ENCODE measurements around the gene C1GALT1. TPM values are rescaled to one million over a fixed set of nuclear protein-coding genes. Genes with fewer than 3 reads are reported as not detected.
A peak's percentile ranks its signal among the peaks of the same experiment; 100 is the strongest.

The C1GALT1 gene
- total and polyA plus RNA-seq, 2 donors: 12.7 to 28.9 TPM

DNA sequence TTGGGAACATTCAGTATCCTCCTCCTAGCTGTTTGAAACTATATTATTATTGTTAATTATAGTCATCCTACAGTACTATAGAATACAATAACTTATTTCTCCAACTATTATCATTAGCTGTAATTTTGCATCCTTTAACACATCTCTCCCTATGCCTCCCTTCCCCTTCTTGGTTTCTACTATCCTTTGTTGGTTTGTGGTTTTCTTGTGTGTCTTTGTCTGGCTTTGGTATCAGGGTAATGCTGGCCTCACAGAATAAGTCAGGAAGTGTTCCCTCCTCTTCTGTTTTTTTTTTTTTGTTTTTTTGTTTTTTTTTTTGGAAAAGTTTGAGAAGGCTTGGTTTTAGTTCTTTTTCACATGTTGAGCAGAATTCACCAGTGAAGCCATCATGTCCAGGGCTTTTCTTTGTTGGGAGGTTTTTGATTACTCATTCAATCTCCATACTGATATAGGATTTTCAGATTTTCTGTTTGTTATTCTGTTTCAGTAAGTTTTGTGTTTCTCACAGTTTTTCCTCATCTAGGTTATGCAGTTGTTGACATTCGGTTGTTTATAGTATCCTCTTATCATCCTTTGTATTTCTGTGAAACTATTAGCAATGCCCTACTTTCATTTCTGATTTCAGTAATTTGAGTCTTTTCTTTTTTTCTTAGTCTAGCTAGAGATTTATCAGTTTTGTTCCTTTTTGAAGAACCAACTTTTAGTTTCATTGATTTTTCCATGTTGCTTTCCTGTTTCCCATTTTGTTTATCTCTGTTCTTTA lies 21.6 kb downstream of the C1GALT1 start:
- Histone ChIP-seq H3K9me3 (ENCODE audit: control insufficient read depth in 2 of 2, insufficient read depth in 1 of 2, low read length in 1 of 2) (no peaks in the 10 kb centered on the region), H3K27me3 (ENCODE audit: control insufficient read depth in 2 of 2, insufficient read depth in 1 of 2, low read length in 1 of 2) (no peaks in the 10 kb centered on the region), H3K27ac (ENCODE audit: low read depth in 1 of 2, low read length in 1 of 2) (no peak overlapping the region), H3K4me1 (ENCODE audit: control insufficient read depth in 2 of 2, insufficient read depth in 2 of 2, low read length in 2 of 2) (peaks cover 0 to 10% of the 10 kb centered on the region in 2 donors), H3K4me3 (ENCODE audit: low read length in 2 of 2) (no peak overlapping the region), H3K36me3 (ENCODE audit: control insufficient read depth in 2 of 2, insufficient read depth in 2 of 2, low read length in 1 of 2) (no peaks in the 10 kb centered on the region)
- peak in 1 of 9 donors; percentile 35 for DNase-seq (ENCODE audit: low read depth in 6 of 9, low spot score in 9 of 9)
- WGBS: 88% methylated on average over 1 of the region's 1 CpG

- Histone ChIP-seq H3K9me3 (ENCODE audit: control insufficient read depth in 2 of 2, insufficient read depth in 1 of 2, low read length in 1 of 2) (no peaks in the 10 kb centered on the region), H3K27me3 (ENCODE audit: control insufficient read depth in 2 of 2, insufficient read depth in 1 of 2, low read length in 1 of 2) (no peaks in the 10 kb centered on the region), H3K4me3 (ENCODE audit: low read length in 2 of 2) (no peak overlapping the region), H3K36me3 (ENCODE audit: control insufficient read depth in 2 of 2, insufficient read depth in 2 of 2, low read length in 1 of 2) (peaks cover 0 to 4% of the 10 kb centered on the region in 2 donors), H3K4me1 (ENCODE audit: control insufficient read depth in 2 of 2, insufficient read depth in 2 of 2, low read length in 2 of 2) (no peaks in the 10 kb centered on the region), H3K27ac (ENCODE audit: low read depth in 1 of 2, low read length in 1 of 2) (no peak overlapping the region)
- WGBS: 96% methylated on average over 4 of the region's 4 CpGs
- no peak for DNase-seq (ENCODE audit: low read depth in 6 of 9, low spot score in 9 of 9)
Measured at GRCh38 chr7:7207876-7208275, 25.5 kb downstream of the C1GALT1 start.

GRCh38 chr7:7208520-7208919 lies 26.2 kb downstream of the C1GALT1 start:
- no peak overlapping the region for H3K4me3 ChIP-seq (ENCODE audit: low read length in 2 of 2)
- no peaks in the 10 kb centered on the region for H3K27me3 ChIP-seq (ENCODE audit: control insufficient read depth in 2 of 2, insufficient read depth in 1 of 2, low read length in 1 of 2)
- 97% methylated on average over 4 of the region's 4 CpGs for WGBS
- H3K4me1 ChIP-seq (ENCODE audit: control insufficient read depth in 2 of 2, insufficient read depth in 2 of 2, low read length in 2 of 2): no peaks in the 10 kb centered on the region
- no peaks in the 10 kb centered on the region for H3K9me3 ChIP-seq (ENCODE audit: control insufficient read depth in 2 of 2, insufficient read depth in 1 of 2, low read length in 1 of 2)
- no peak overlapping the region for H3K27ac ChIP-seq (ENCODE audit: low read depth in 1 of 2, low read length in 1 of 2)
- DNase-seq (ENCODE audit: low read depth in 6 of 9, low spot score in 9 of 9): no peak
- H3K36me3 ChIP-seq (ENCODE audit: control insufficient read depth in 2 of 2, insufficient read depth in 2 of 2, low read length in 1 of 2): peaks cover 0 to 4% of the 10 kb centered on the region in 2 donors

- WGBS: 98% methylated on average over 10 of the region's 10 CpGs
- H3K27me3 ChIP-seq (ENCODE audit: control insufficient read depth in 2 of 2, insufficient read depth in 1 of 2, low read length in 1 of 2): no peaks in the 10 kb centered on the region
- H3K4me3 ChIP-seq (ENCODE audit: low read length in 2 of 2): no peak overlapping the region
- H3K36me3 ChIP-seq (ENCODE audit: control insufficient read depth in 2 of 2, insufficient read depth in 2 of 2, low read length in 1 of 2): peaks cover 0 to 5% of the 10 kb centered on the region in 2 donors
- no peak overlapping the region for H3K27ac ChIP-seq (ENCODE audit: low read depth in 1 of 2, low read length in 1 of 2)
- no peak for DNase-seq (ENCODE audit: low read depth in 6 of 9, low spot score in 9 of 9)
- H3K4me1 ChIP-seq (ENCODE audit: control insufficient read depth in 2 of 2, insufficient read depth in 2 of 2, low read length in 2 of 2): no peaks in the 10 kb centered on the region
- no peaks in the 10 kb centered on the region for H3K9me3 ChIP-seq (ENCODE audit: control insufficient read depth in 2 of 2, insufficient read depth in 1 of 2, low read length in 1 of 2)
Measured at GRCh38 chr7:7209412-7210050, 27.2 kb downstream of the C1GALT1 start.

GRCh38 chr7:7210475-7211237 lies 28.3 kb downstream of the C1GALT1 start:
- Histone ChIP-seq H3K4me3 (ENCODE audit: low read length in 2 of 2) (no peak overlapping the region), H3K27ac (ENCODE audit: low read depth in 1 of 2, low read length in 1 of 2) (no peak overlapping the region), H3K27me3 (ENCODE audit: control insufficient read depth in 2 of 2, insufficient read depth in 1 of 2, low read length in 1 of 2) (no peaks in the 10 kb centered on the region), H3K9me3 (ENCODE audit: control insufficient read depth in 2 of 2, insufficient read depth in 1 of 2, low read length in 1 of 2) (no peaks in the 10 kb centered on the region), H3K36me3 (ENCODE audit: control insufficient read depth in 2 of 2, insufficient read depth in 2 of 2, low read length in 1 of 2) (peaks cover 3 to 10% of the 10 kb centered on the region in 2 donors), H3K4me1 (ENCODE audit: control insufficient read depth in 2 of 2, insufficient read depth in 2 of 2, low read length in 2 of 2) (no peaks in the 10 kb centered on the region)
- no peak for DNase-seq (ENCODE audit: low read depth in 6 of 9, low spot score in 9 of 9)
- WGBS: 96% methylated on average over 12 of the region's 12 CpGs

GRCh38 chr7:7212612-7213011 lies 30.3 kb downstream of the C1GALT1 start:
- 97% methylated on average over 2 of the region's 2 CpGs for WGBS
- H3K4me1 ChIP-seq (ENCODE audit: control insufficient read depth in 2 of 2, insufficient read depth in 2 of 2, low read length in 2 of 2): no peaks in the 10 kb centered on the region
- peaks cover 17 to 18% of the 10 kb centered on the region in 2 donors for H3K36me3 ChIP-seq (ENCODE audit: control insufficient read depth in 2 of 2, insufficient read depth in 2 of 2, low read length in 1 of 2)
- H3K4me3 ChIP-seq (ENCODE audit: low read length in 2 of 2): no peak overlapping the region
- no peak for DNase-seq (ENCODE audit: low read depth in 6 of 9, low spot score in 9 of 9)
- H3K9me3 ChIP-seq (ENCODE audit: control insufficient read depth in 2 of 2, insufficient read depth in 1 of 2, low read length in 1 of 2): no peaks in the 10 kb centered on the region
- H3K27ac ChIP-seq (ENCODE audit: low read depth in 1 of 2, low read length in 1 of 2): no peak overlapping the region
- no peaks in the 10 kb centered on the region for H3K27me3 ChIP-seq (ENCODE audit: control insufficient read depth in 2 of 2, insufficient read depth in 1 of 2, low read length in 1 of 2)

DNA sequence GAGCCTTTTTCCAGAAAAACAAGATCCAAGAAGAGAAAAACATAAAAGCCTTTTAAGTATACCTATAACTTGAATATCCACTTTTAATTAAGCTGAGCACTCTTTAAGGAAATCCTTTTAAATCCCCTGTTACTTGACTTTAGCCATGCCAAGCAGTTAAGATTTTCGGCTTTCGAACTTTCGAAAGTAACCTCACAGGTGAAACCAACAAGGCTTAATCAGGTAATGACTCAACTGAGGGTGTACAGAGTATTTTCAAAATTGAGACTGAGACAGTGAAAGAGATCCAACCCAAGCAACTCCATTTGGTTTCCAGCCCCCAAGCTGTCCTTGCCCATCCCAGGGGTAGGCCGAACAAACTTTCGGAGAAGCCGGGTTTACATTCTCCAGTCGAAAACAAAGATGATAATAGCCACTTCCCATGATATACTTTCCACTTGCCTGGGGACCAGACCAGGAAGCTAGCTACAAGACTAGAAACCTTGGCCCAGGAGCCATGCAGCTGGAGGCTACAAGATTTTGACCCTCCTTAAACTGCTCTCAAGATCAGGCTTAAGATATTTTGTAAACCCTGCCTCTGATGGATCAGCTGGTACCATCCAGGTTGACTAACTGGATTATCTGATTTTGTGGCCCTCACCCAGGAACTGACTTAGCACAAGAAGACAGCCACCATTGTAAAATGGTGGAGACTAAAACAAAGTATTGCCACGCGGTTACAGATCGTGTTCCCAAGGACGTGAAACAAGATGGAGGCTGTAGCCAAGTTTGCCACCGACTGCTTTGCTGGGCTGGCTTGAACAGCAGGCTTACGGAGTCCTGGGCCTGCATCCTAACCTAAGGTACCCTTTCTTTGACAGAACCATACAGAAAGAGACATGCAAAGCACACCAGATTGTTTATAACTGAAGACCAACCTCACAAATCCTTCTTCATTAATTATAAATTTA lies 32.3 kb downstream of the C1GALT1 start:
- H3K27ac ChIP-seq (ENCODE audit: low read depth in 1 of 2, low read length in 1 of 2): no peak overlapping the region
- no peaks in the 10 kb centered on the region for H3K9me3 ChIP-seq (ENCODE audit: control insufficient read depth in 2 of 2, insufficient read depth in 1 of 2, low read length in 1 of 2)
- no peaks in the 10 kb centered on the region for H3K4me1 ChIP-seq (ENCODE audit: control insufficient read depth in 2 of 2, insufficient read depth in 2 of 2, low read length in 2 of 2)
- WGBS: 98% methylated on average over 13 of the region's 13 CpGs
- H3K4me3 ChIP-seq (ENCODE audit: low read length in 2 of 2): no peak overlapping the region
- no peaks in the 10 kb centered on the region for H3K27me3 ChIP-seq (ENCODE audit: control insufficient read depth in 2 of 2, insufficient read depth in 1 of 2, low read length in 1 of 2)
- peaks cover 18 to 23% of the 10 kb centered on the region in 2 donors for H3K36me3 ChIP-seq (ENCODE audit: control insufficient read depth in 2 of 2, insufficient read depth in 2 of 2, low read length in 1 of 2)
- no peak for DNase-seq (ENCODE audit: low read depth in 6 of 9, low spot score in 9 of 9)

- Histone ChIP-seq H3K4me3 (ENCODE audit: low read length in 2 of 2) (no peak overlapping the region), H3K27me3 (ENCODE audit: control insufficient read depth in 2 of 2, insufficient read depth in 1 of 2, low read length in 1 of 2) (no peaks in the 10 kb centered on the region), H3K36me3 (ENCODE audit: control insufficient read depth in 2 of 2, insufficient read depth in 2 of 2, low read length in 1 of 2) (peaks cover 13 to 23% of the 10 kb centered on the region in 2 donors), H3K9me3 (ENCODE audit: control insufficient read depth in 2 of 2, insufficient read depth in 1 of 2, low read length in 1 of 2) (no peaks in the 10 kb centered on the region), H3K4me1 (ENCODE audit: control insufficient read depth in 2 of 2, insufficient read depth in 2 of 2, low read length in 2 of 2) (no peaks in the 10 kb centered on the region), H3K27ac (ENCODE audit: low read depth in 1 of 2, low read length in 1 of 2) (peak overlapping the region in 1 of 2 donors; percentile 18)
- DNase-seq (ENCODE audit: low read depth in 6 of 9, low spot score in 9 of 9): no peak
- WGBS: 98% methylated on average over 6 of the region's 6 CpGs
Measured at GRCh38 chr7:7216279-7216678, 33.9 kb downstream of the C1GALT1 start.
